Measurements from ENCODE around the gene UHRF2.

UHRF2 gene

GRCh38 chr9:6490863-6491262 lies 77.9 kb downstream of the UHRF2 start:
- no peak overlapping the region for H3K4me3 ChIP-seq (ENCODE audit: low read length)
- no peak for TF ChIP-seq CTCF (conservative IDR thresholded peaks at IDR 0.05; ENCODE audit: low read depth, low read length)
- DNase-seq (ENCODE audit: low read depth) = no peak

DNA sequence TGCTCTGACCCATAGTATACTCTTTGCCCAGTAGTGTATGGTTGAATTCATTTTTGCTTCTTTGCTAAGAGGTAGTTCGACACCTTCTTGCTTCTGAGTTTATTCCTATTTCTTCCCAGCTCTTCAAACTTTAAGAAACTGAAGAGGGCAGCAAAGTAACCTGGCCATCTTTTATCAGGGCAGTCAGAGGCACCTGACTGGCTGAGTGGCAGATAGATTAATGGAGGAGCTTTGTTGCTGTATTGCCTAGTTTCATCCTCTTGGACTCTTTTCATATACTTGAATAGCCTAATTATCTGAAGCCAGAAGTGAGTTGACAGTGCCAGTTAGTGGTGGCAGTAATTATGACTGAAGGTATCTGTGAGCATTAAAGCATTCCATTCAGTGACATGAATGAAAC lies 82.5 kb downstream of the UHRF2 start:
- H3K4me3 ChIP-seq (ENCODE audit: low read length) = no peak overlapping the region
- DNase-seq (ENCODE audit: low read depth) = no peak
- TF ChIP-seq CTCF (conservative IDR thresholded peaks at IDR 0.05; ENCODE audit: low read depth, low read length) = peak; percentile 8

- TF ChIP-seq CTCF (conservative IDR thresholded peaks at IDR 0.05; ENCODE audit: low read depth, low read length) = no peak
- no peak overlapping the region for H3K4me3 ChIP-seq (ENCODE audit: low read length)
- no peak for DNase-seq (ENCODE audit: low read depth)
Observed at GRCh38 chr9:6498982-6499381, 86.0 kb downstream of the UHRF2 start.

DNA sequence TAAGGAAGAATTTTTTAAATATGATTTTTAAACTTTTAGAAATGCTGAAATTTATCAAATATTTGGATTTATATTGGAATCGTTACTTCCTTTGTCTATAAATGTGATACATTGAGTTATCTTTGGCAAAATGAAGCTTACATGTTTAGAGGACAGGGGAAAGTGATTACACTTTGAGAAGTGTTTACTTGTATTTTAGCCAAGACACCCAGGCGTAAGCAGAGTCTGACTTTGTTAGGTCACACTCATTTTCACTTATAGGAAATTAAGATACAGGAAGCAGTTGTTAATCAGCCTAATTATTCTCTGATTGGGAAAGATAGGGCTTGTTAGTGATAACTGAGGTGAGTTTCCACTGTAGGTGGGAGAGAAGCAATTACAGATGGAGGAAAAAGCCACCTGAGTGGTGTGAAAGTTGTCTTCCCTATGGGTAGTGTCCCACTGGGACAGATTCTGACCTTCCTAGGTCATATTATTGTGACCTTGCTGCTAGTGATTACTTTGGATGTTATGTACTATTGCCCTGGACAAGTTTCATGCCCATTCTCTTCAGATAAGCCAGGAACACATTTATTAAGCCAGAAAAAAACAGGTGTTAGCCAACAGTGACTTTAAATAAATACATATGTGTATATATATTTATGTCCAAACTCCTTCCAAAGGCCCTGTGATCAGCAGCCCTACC lies 88.7 kb downstream of the UHRF2 start:
- no peak for DNase-seq (ENCODE audit: low read depth)
- no peak overlapping the region for H3K4me3 ChIP-seq (ENCODE audit: low read length)
- no peak for TF ChIP-seq CTCF (conservative IDR thresholded peaks at IDR 0.05; ENCODE audit: low read depth, low read length)

- H3K4me3 ChIP-seq (ENCODE audit: low read length) = no peak overlapping the region
- DNase-seq (ENCODE audit: low read depth) = no peak
- no peak for TF ChIP-seq CTCF (conservative IDR thresholded peaks at IDR 0.05; ENCODE audit: low read depth, low read length)
Observed at GRCh38 chr9:6502399-6502798, 89.4 kb downstream of the UHRF2 start.

GRCh38 chr9:6506571-6506970 lies 93.6 kb downstream of the UHRF2 start:
- no peak overlapping the region for H3K4me3 ChIP-seq (ENCODE audit: low read length)
- no peak for DNase-seq (ENCODE audit: low read depth)
- no peak for TF ChIP-seq CTCF (conservative IDR thresholded peaks at IDR 0.05; ENCODE audit: low read depth, low read length)

DNA sequence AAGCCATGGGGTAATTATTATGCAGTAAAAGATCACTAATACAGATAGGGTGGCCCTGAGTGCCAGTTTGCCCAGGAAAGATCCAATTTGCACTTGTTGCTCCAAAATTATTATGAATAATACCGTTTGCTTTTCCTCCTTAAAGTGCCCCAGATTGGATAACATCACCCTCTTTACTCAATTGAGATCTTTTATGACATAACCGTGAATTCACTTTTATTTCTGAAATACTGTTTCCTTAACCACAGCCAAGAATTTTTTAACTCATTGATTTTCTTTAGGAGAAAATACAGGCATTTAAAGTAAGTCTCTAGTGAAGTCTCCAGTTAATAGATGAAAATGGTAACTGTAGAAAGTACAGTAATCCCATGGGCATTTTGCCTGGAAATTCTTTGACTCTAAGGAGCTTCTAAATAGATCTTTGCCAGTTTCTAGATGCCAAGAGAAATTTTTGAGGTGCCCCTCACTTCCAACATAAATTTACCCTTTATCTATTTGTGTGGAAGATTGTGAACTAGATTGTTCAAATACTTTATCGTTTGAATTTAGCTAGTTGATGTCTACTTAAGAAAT lies 99.2 kb downstream of the UHRF2 start:
- H3K4me3 ChIP-seq (ENCODE audit: low read length) = no peak overlapping the region
- peak; percentile 37 for DNase-seq (ENCODE audit: low read depth)
- TF ChIP-seq CTCF (conservative IDR thresholded peaks at IDR 0.05; ENCODE audit: low read depth, low read length) = no peak

All from retinal pigment epithelial cell (primary cell).